ENCODE results near the gene PLA2G5. TPM values are rescaled to one million over a fixed set of nuclear protein-coding genes. Genes with fewer than 3 reads are reported as not detected.
A peak's percentile ranks its signal among the peaks of the same experiment; 100 is the strongest.

The PLA2G5 gene
- total and polyA plus RNA-seq, 9 of the 15 experiments (the other 6 are each of a cell fraction or from before 2014, with no cell fraction given), result not detected

DNA sequence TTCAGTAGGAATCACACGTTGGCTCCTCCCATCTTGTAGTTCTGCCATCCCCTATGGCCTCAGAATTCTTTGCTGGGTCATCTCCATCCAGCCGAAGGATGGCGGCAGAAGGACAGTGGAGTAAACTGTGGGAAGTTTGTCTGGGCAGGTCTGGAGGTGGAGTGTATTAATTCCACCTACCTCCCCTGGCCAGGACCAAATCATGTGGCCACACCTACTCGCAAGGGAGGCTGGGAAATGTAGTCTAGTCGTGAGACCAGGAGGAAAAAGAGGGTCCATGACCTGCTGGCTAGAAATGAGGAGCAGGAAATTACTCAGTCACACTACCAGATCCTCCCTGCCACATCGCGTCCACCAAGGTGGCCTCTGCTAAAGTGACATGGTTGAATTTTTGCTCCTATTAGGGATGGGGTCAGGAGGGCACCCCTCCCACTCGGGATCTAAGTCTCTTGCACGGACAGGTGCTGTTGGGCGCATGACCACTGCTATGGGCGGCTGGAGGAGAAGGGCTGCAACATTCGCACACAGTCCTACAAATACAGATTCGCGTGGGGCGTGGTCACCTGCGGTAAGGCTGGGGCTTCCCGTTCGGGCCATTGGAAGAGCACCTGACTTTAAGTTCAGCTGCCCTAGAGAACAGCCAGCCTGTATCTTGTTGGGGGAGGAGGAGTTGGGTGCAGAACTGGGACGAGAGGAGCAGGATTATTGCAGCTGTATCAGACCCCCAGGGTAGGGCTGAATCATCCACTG, 19.5 kb downstream of the PLA2G5 start (continued):
- TF ChIP-seq CEBPG (CRISPR knock-in tag; IDR thresholded peaks at IDR 0.05) (no peak), CEBPG (tag; conservative IDR thresholded peaks at IDR 0.05 in 1 of 2, IDR thresholded peaks at IDR 0.05 in 1 of 2) (no peak), ZBTB5 (IDR thresholded peaks at IDR 0.05) (no peak), USF1 (CRISPR knock-in tag; IDR thresholded peaks at IDR 0.05) (peak; percentile 12; the same call in 1 of the 2 replicates), ETS2 (tag; IDR thresholded peaks at IDR 0.05; ENCODE audit: borderline replicate concordance, poor library complexity, severe bottlenecking) (no peak), PHF21A (IDR thresholded peaks at IDR 0.05; ENCODE audit: borderline replicate concordance, low read depth) (no peak), GTF2F1 (IDR thresholded peaks at IDR 0.05; ENCODE audit: low read depth, low read length) (no peak), MTA1 (IDR thresholded peaks at IDR 0.05; ENCODE audit: borderline replicate concordance) (no peak), ZNF717 (CRISPR knock-in tag; IDR thresholded peaks at IDR 0.05) (no peak), MYNN (IDR thresholded peaks at IDR 0.05) (no peak), MYNN (CRISPR knock-in tag; IDR thresholded peaks at IDR 0.05) (no peak), HMGXB4 (CRISPR knock-in tag; IDR thresholded peaks at IDR 0.05) (no peak), ZNF444 (CRISPR knock-in tag; IDR thresholded peaks at IDR 0.05) (no peak)
- TF ChIP-seq, protein P1, sequence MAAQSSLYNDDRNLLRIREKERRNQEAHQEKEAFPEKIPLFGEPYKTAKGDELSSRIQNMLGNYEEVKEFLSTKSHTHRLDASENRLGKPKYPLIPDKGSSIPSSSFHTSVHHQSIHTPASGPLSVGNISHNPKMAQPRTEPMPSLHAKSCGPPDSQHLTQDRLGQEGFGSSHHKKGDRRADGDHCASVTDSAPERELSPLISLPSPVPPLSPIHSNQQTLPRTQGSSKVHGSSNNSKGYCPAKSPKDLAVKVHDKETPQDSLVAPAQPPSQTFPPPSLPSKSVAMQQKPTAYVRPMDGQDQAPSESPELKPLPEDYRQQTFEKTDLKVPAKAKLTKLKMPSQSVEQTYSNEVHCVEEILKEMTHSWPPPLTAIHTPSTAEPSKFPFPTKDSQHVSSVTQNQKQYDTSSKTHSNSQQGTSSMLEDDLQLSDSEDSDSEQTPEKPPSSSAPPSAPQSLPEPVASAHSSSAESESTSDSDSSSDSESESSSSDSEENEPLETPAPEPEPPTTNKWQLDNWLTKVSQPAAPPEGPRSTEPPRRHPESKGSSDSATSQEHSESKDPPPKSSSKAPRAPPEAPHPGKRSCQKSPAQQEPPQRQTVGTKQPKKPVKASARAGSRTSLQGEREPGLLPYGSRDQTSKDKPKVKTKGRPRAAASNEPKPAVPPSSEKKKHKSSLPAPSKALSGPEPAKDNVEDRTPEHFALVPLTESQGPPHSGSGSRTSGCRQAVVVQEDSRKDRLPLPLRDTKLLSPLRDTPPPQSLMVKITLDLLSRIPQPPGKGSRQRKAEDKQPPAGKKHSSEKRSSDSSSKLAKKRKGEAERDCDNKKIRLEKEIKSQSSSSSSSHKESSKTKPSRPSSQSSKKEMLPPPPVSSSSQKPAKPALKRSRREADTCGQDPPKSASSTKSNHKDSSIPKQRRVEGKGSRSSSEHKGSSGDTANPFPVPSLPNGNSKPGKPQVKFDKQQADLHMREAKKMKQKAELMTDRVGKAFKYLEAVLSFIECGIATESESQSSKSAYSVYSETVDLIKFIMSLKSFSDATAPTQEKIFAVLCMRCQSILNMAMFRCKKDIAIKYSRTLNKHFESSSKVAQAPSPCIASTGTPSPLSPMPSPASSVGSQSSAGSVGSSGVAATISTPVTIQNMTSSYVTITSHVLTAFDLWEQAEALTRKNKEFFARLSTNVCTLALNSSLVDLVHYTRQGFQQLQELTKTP (IDR thresholded peaks at IDR 0.05; ENCODE audit: low read depth in 1 of 2, partially characterized antibody in 2 of 2), result peak in 1 of 2 experiments; percentile 48
- TF ChIP-seq, protein P2, sequence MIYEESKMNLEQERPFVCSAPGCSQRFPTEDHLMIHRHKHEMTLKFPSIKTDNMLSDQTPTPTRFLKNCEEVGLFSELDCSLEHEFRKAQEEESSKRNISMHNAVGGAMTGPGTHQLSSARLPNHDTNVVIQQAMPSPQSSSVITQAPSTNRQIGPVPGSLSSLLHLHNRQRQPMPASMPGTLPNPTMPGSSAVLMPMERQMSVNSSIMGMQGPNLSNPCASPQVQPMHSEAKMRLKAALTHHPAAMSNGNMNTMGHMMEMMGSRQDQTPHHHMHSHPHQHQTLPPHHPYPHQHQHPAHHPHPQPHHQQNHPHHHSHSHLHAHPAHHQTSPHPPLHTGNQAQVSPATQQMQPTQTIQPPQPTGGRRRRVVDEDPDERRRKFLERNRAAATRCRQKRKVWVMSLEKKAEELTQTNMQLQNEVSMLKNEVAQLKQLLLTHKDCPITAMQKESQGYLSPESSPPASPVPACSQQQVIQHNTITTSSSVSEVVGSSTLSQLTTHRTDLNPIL (CRISPR knock-in tag; IDR thresholded peaks at IDR 0.05), result no peak

All from K562 (cell line).